ENCODE data around the gene KDM8.

DNA sequence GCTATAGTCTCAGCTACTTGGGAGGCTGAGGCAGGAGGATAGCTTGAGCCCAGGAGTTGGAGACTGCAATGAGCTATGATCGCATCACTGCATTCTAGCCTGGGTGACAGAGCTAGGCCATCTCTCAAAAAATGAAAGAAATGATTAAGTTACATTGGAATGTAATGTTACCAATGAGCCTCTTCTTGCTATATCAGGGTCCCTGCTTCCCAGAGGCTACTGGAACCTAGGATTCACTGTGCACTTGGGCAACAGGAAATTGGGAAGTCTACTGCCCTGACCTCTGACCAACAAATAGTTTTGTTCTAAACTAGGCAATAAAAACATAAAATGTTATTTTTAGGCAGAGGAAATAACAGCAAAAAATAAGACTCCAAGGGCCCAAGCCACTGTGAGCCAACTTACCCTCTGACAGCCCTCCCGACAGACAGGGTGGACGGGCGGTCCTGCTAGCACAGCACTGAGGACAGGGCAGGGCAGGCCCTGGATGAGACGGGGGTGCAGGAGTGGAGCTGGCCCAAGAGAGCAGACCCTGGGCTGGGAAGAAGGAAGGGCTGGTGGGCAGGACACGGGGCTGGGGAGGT is 37.7 kb downstream of the KDM8 start:
- TF ChIP-seq, protein P1, sequence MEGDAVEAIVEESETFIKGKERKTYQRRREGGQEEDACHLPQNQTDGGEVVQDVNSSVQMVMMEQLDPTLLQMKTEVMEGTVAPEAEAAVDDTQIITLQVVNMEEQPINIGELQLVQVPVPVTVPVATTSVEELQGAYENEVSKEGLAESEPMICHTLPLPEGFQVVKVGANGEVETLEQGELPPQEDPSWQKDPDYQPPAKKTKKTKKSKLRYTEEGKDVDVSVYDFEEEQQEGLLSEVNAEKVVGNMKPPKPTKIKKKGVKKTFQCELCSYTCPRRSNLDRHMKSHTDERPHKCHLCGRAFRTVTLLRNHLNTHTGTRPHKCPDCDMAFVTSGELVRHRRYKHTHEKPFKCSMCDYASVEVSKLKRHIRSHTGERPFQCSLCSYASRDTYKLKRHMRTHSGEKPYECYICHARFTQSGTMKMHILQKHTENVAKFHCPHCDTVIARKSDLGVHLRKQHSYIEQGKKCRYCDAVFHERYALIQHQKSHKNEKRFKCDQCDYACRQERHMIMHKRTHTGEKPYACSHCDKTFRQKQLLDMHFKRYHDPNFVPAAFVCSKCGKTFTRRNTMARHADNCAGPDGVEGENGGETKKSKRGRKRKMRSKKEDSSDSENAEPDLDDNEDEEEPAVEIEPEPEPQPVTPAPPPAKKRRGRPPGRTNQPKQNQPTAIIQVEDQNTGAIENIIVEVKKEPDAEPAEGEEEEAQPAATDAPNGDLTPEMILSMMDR (IDR thresholded peaks at IDR 0.05; ENCODE audit: insufficient read depth, low read depth, low read length), result no peak
- no peak for TF ChIP-seq EZH2 (IDR thresholded peaks at IDR 0.05; ENCODE audit: insufficient read depth, low read length)
